ENCODE data around the gene PVRIG.
"Not testable (repeated sequence)": the region's sequence is repeated elsewhere in the genome, so short reads cannot be mapped to it uniquely, and the experiment has no call there.

Gene PVRIG

DNA sequence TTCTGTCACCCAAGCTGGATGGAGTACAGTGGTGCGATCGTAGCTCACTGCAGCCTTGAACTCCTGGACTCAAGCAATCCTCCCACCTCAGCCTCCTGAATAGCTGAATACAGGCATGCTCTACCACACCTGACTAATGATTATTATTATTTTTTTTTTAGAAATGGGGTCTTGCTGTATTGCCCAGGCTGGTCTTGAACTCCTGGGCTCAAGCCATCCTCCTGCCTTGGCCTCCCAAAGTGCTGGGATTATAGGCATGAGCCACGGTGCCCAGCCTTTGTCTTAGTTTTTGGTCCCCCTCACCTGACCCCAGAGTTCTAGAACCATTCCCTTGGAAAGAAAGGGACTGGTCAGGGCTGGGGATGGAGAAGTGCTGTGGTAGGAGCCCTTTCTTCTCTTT lies 39.7 kb upstream of the PVRIG start:
- H3K4me1 ChIP-seq (ENCODE audit: control insufficient read depth, insufficient read depth, low read length) = not testable (repeated sequence)

DNA sequence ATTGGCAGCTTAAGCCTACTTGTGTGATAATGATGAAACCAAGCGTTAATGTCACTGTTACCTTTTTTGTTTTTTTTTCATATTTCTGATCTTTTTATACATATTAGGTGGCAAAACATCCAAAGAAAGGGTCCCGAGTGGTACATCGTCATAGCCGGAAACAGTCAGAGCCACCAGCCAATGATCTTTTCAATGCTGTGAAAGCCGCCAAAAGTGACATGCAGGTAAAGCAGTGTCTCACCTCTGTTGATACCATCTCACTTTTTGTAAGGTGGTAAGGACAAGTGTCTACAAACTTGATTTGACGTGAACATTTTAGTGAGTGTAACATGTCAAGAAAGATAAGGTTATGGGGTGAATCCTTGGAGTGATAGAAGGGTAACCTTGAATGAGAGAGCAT lies 37.1 kb upstream of the PVRIG start:
- DNase-seq (ENCODE audit: low read depth); H3K4me3 ChIP-seq (ENCODE audit: low read length); H3K9ac ChIP-seq (ENCODE audit: low read length); H3K36me3 ChIP-seq (ENCODE audit: control insufficient read depth, insufficient read depth, low read length, severe bottlenecking); H3K4me1 ChIP-seq (ENCODE audit: control insufficient read depth, insufficient read depth, low read length); H3K27me3 ChIP-seq (replicated peaks; ENCODE audit: control insufficient read depth, insufficient read depth, low read length); H3K9me3 ChIP-seq (ENCODE audit: control insufficient read depth, low read length): not testable (repeated sequence)

More for the DNA sequence above, 39.7 kb upstream of the PVRIG start:
- DNase-seq (ENCODE audit: low read depth); H3K4me3 ChIP-seq (ENCODE audit: low read length); H3K9ac ChIP-seq (ENCODE audit: low read length); H3K27me3 ChIP-seq (replicated peaks; ENCODE audit: control insufficient read depth, insufficient read depth, low read length); H3K9me3 ChIP-seq (ENCODE audit: control insufficient read depth, low read length); H3K36me3 ChIP-seq (ENCODE audit: control insufficient read depth, insufficient read depth, low read length, severe bottlenecking): not testable (repeated sequence)

DNA sequence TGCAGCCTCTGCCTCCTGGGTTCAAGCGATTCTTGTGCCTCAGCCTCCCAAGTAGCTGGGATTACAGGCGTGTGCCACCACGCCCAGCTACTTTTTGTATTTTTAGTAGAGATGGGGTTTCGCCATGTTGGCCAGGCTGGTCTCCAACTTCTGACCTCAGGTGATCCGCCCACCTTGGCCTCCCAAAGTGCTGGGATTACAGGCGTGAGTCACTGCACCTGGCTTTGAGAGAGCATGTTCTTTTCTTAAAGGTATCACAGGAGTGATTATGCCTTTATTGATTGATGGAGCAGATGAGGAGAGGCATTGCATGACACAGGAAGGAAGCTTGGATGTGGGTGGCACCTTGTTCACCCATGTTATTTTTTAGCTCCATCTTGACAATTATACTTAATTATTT lies 36.7 kb upstream of the PVRIG start:
- not testable (repeated sequence) for H3K4me3 ChIP-seq (ENCODE audit: low read length); H3K9me3 ChIP-seq (ENCODE audit: control insufficient read depth, low read length); H3K36me3 ChIP-seq (ENCODE audit: control insufficient read depth, insufficient read depth, low read length, severe bottlenecking); H3K27me3 ChIP-seq (replicated peaks; ENCODE audit: control insufficient read depth, insufficient read depth, low read length); DNase-seq (ENCODE audit: low read depth); H3K9ac ChIP-seq (ENCODE audit: low read length); H3K4me1 ChIP-seq (ENCODE audit: control insufficient read depth, insufficient read depth, low read length)

DNA sequence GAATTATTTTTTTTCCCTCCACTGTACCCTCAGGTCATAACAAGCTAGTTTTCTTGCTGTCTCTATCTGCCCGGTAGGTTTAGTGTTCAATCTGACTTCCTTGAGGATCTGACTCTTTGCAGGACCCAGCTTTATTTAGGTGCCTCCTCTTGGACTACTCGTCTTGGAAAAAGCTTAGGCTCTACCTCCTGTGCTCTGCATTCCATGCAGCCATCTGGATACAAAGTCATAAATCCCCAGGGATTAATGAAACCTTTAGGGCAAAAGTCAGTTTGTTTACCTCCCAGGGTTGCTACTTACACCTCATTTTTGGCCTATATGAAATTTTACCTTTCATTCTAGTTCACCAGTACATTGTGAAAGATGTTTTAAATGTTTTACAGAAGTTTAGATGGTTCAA lies 34.0 kb upstream of the PVRIG start:
- no peak for DNase-seq (ENCODE audit: low read depth)
- Histone ChIP-seq H3K4me1 (ENCODE audit: control insufficient read depth, insufficient read depth, low read length) (peaks cover 11% of the 10 kb centered on the region), H3K4me3 (ENCODE audit: low read length) (no peak overlapping the region), H3K36me3 (ENCODE audit: control insufficient read depth, insufficient read depth, low read length, severe bottlenecking) (no peaks in the 10 kb centered on the region), H3K9ac (ENCODE audit: low read length) (no peak overlapping the region), H3K9me3 (ENCODE audit: control insufficient read depth, low read length) (no peaks in the 10 kb centered on the region), H3K27me3 (replicated peaks; ENCODE audit: control insufficient read depth, insufficient read depth, low read length) (no peaks in the 10 kb centered on the region)

DNA sequence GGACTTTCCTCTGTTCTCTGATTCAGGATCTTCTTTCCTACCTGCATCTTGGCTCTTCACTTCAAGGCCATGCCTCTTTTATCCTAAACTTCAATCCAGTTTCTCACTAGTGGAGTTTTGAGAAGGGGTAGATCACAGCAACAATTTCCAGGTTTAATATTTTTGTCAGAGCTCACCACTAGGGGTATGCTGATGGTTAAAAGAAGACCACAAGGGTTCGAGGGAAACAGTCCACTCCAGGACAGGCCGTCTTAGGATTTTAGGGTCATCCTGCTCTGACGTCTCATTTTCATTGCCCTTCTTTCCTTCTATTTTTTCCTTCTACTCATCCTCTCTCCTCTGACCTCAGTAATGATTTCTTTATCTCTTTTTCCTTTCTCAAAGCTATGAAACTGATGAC lies 30.7 kb upstream of the PVRIG start:
- Histone ChIP-seq H3K9me3 (ENCODE audit: control insufficient read depth, low read length) (no peaks in the 10 kb centered on the region), H3K36me3 (ENCODE audit: control insufficient read depth, insufficient read depth, low read length, severe bottlenecking) (no peaks in the 10 kb centered on the region), H3K27me3 (replicated peaks; ENCODE audit: control insufficient read depth, insufficient read depth, low read length) (no peaks in the 10 kb centered on the region), H3K9ac (ENCODE audit: low read length) (no peak overlapping the region), H3K4me3 (ENCODE audit: low read length) (no peak overlapping the region), H3K4me1 (ENCODE audit: control insufficient read depth, insufficient read depth, low read length) (peaks cover 30% of the 10 kb centered on the region)
- no peak for DNase-seq (ENCODE audit: low read depth)

DNA sequence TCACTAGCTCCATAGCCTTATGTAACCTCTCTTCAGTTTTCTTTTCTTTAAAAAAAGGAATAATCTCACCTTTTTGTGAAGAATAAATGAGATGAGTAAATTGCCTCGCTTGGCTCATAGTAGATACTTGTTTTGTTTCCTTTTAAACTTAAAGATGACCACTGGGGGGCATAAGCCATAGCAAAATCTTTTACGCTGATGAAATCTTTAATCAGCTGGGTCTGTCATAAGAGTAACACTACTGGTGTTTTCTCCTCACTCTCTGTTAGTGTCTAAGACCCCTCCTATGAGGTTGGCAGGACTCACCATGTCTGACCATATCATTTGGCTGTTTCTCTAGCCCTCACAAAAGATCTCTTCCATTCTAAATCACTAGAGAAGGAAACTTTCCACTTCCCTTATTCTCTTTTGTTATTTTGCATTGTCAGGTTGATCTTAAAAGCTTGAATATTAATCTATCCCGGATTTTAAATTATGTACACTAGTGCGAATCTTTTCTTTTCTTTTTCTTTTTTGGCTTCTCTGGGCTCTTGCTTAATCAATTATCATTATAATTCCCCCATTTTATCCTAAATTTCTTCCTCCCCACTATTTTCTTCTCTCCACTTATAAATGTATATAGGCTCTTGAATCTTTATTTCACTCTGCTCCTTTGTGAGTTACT lies 29.6 kb upstream of the PVRIG start:
- peak; percentile 65 for DNase-seq (ENCODE audit: low read depth)

DNA sequence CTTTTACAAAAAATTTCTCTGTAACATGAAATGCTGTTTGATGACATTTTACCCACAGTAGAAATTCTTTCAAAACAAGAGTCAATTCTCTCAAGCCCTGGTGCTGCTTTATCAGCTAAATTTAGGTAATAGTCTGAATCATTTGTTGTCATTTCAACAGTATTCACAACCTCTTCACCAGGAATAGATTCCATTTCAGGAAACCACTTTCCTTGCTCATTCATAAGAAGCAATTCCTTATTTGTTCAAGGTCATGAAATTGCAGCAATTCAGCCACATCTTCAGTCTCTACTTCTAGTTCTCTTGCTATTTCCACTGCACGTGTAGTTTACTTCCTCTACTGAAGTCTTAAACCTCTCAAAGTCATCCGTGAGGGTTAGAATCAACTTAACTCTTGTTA lies 28.0 kb upstream of the PVRIG start:
- Histone ChIP-seq H3K9ac (ENCODE audit: low read length) (peak overlapping the region; percentile 41), H3K36me3 (ENCODE audit: control insufficient read depth, insufficient read depth, low read length, severe bottlenecking) (no peaks in the 10 kb centered on the region), H3K9me3 (ENCODE audit: control insufficient read depth, low read length) (no peaks in the 10 kb centered on the region), H3K4me3 (ENCODE audit: low read length) (no peak overlapping the region), H3K4me1 (ENCODE audit: control insufficient read depth, insufficient read depth, low read length) (peaks cover 30% of the 10 kb centered on the region), H3K27me3 (replicated peaks; ENCODE audit: control insufficient read depth, insufficient read depth, low read length) (no peaks in the 10 kb centered on the region)
- DNase-seq (ENCODE audit: low read depth) = peak; percentile 34

More for the DNA sequence above, 29.6 kb upstream of the PVRIG start:
- no peaks in the 10 kb centered on the region for H3K27me3 ChIP-seq (replicated peaks; ENCODE audit: control insufficient read depth, insufficient read depth, low read length)
- peaks cover 30% of the 10 kb centered on the region for H3K4me1 ChIP-seq (ENCODE audit: control insufficient read depth, insufficient read depth, low read length)
- peak overlapping the region; percentile 66 for H3K9ac ChIP-seq (ENCODE audit: low read length)
- H3K9me3 ChIP-seq (ENCODE audit: control insufficient read depth, low read length) = no peaks in the 10 kb centered on the region
- no peak overlapping the region for H3K4me3 ChIP-seq (ENCODE audit: low read length)
- no peaks in the 10 kb centered on the region for H3K36me3 ChIP-seq (ENCODE audit: control insufficient read depth, insufficient read depth, low read length, severe bottlenecking)

DNA sequence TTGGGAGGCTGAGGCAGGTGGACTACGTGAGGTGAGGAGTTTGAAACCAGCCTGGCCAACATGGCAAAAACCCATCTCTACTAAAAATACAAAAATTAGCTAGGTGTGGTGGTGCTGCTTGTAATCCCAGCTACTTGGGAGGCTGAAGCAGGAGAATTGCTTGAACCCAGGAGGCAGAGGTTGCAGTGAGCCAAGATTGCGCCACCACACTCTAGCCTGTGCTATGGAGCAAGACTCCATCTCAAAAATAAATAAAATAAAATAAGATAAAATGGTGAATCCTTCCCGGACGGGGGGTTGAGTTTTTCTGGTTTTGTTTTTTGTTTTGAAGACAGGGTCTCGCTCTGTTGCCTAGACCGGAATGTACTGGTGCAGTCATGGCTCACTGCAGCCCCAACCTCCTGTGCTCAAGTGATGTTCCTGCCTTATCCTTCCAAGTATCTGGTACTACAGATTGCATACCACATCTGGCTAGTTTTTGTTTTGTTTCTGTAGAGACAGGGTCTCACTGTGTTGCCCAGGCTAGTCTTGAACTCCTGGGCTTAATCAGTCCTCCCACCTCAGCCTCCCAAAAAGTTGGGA lies 27.4 kb upstream of the PVRIG start:
- H3K36me3 ChIP-seq (ENCODE audit: control insufficient read depth, insufficient read depth, low read length, severe bottlenecking); DNase-seq (ENCODE audit: low read depth); H3K27me3 ChIP-seq (replicated peaks; ENCODE audit: control insufficient read depth, insufficient read depth, low read length); H3K9me3 ChIP-seq (ENCODE audit: control insufficient read depth, low read length); H3K4me3 ChIP-seq (ENCODE audit: low read length): not testable (repeated sequence)
- peak overlapping the region; percentile 41 for H3K9ac ChIP-seq (ENCODE audit: low read length)
- H3K4me1 ChIP-seq (ENCODE audit: control insufficient read depth, insufficient read depth, low read length) = peaks cover 30% of the 10 kb centered on the region

DNA sequence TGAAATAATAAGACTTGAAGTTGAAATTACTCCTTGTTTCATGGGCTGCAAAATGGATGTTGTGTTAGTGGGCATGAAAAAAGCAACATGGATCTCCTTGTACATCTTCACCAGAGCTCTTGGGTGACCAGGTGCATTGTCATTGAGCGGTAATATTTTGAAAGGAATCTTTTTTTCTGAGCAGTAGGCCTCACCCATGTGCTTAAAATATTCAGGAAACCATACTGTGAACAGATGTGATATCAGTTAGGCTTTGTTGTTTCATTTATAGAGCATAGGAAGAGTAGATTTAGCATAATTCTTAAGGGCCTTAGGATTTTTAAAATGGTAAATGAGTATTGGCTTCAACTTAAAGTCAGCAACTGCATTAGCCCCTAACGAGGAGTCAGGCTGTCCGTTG lies 26.8 kb upstream of the PVRIG start:
- Histone ChIP-seq H3K9ac (ENCODE audit: low read length) (no peak overlapping the region), H3K36me3 (ENCODE audit: control insufficient read depth, insufficient read depth, low read length, severe bottlenecking) (no peaks in the 10 kb centered on the region), H3K4me3 (ENCODE audit: low read length) (no peak overlapping the region), H3K9me3 (ENCODE audit: control insufficient read depth, low read length) (no peaks in the 10 kb centered on the region), H3K4me1 (ENCODE audit: control insufficient read depth, insufficient read depth, low read length) (peaks cover 30% of the 10 kb centered on the region), H3K27me3 (replicated peaks; ENCODE audit: control insufficient read depth, insufficient read depth, low read length) (no peaks in the 10 kb centered on the region)
- DNase-seq (ENCODE audit: low read depth) = no peak

DNA sequence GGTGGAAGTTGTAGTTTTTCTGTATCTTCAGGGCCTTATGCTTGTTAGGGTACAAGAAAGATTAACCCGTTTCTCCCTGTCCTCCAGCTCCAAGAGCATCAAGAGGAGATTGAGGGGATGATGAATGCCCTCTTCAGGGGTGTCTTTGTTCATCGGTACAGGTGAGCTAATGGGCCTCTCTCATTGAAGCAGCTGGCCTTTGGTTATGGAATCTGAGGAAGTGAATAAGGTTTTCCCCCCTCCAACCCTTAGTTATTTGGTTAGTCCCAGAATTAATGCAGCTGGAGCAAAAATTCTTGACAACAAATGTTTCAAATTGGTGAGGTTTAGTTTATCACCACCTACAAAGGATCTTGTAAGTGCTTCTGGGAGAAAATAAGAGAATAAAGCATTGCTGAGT lies 24.5 kb upstream of the PVRIG start:
- Histone ChIP-seq H3K4me1 (ENCODE audit: control insufficient read depth, insufficient read depth, low read length) (peaks cover 24% of the 10 kb centered on the region), H3K4me3 (ENCODE audit: low read length) (no peak overlapping the region), H3K36me3 (ENCODE audit: control insufficient read depth, insufficient read depth, low read length, severe bottlenecking) (no peaks in the 10 kb centered on the region), H3K9me3 (ENCODE audit: control insufficient read depth, low read length) (no peaks in the 10 kb centered on the region), H3K27me3 (replicated peaks; ENCODE audit: control insufficient read depth, insufficient read depth, low read length) (no peaks in the 10 kb centered on the region), H3K9ac (ENCODE audit: low read length) (no peak overlapping the region)
- no peak for DNase-seq (ENCODE audit: low read depth)

DNA sequence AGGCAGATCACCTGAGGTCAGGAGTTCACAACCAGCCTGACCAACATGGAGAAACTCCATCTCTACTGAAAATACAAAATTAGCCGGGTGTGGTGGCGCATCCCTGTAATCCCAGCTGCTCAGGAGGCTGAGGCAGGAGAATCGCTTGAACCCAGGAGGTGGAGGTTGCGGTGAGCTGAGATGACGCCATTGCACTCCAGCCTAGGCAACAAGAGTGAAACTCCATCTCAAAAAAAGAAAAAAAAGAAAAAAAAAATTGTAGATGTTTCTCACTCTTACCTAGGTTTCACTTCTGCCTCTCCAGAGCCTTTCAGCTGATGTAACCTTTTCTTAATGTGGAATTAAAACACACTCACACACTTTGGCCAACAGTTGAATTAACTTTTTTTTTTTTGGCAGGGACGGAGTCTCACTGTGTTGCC lies 23.8 kb upstream of the PVRIG start:
- DNase-seq (ENCODE audit: low read depth); H3K4me3 ChIP-seq (ENCODE audit: low read length); H3K36me3 ChIP-seq (ENCODE audit: control insufficient read depth, insufficient read depth, low read length, severe bottlenecking); H3K9ac ChIP-seq (ENCODE audit: low read length); H3K9me3 ChIP-seq (ENCODE audit: control insufficient read depth, low read length); H3K27me3 ChIP-seq (replicated peaks; ENCODE audit: control insufficient read depth, insufficient read depth, low read length): not testable (repeated sequence)
- H3K4me1 ChIP-seq (ENCODE audit: control insufficient read depth, insufficient read depth, low read length) = peaks cover 17% of the 10 kb centered on the region

DNA sequence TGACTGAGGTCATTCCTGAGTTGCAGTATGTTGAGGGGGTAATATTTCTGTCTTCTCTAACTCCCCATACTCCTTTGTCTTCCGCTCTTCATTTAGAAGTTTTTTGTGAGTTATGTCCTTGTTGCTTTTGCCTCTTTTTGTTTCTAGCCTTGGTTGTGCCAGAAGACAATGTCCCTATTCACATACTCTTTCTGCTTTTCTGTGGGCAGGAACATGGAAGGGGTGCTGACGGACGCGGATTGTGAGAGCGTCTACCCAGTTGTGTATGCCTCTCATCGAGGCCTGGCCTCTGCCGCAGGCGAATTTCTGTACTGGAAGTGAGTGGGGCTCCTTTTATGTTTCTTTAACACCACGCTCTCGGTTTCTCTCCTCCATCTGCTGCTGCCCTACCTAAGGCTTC lies 21.5 kb upstream of the PVRIG start:
- Histone ChIP-seq H3K4me3 (ENCODE audit: low read length) (no peak overlapping the region), H3K9ac (ENCODE audit: low read length) (no peak overlapping the region), H3K4me1 (ENCODE audit: control insufficient read depth, insufficient read depth, low read length) (no peaks in the 10 kb centered on the region), H3K27me3 (replicated peaks; ENCODE audit: control insufficient read depth, insufficient read depth, low read length) (no peaks in the 10 kb centered on the region), H3K9me3 (ENCODE audit: control insufficient read depth, low read length) (no peaks in the 10 kb centered on the region), H3K36me3 (ENCODE audit: control insufficient read depth, insufficient read depth, low read length, severe bottlenecking) (no peaks in the 10 kb centered on the region)
- DNase-seq (ENCODE audit: low read depth) = no peak
